ENCODE data around the gene TICRR.

- TF ChIP-seq POLR2A (IDR thresholded peaks at IDR 0.05; ENCODE audit: low read depth, low read length) = no peak
- no peak for TF ChIP-seq POLR2AphosphoS5 (IDR thresholded peaks at IDR 0.05; ENCODE audit: low read depth, low read length)
- TF ChIP-seq TAF1 (IDR thresholded peaks at IDR 0.05; ENCODE audit: low read depth, low read length) = no peak
- no peak for TF ChIP-seq SPI1 (IDR thresholded peaks at IDR 0.05; ENCODE audit: low read depth, low read length)
- TF ChIP-seq POU2F2 (IDR thresholded peaks at IDR 0.05; ENCODE audit: low read depth, low read length) = no peak
These were observed 41.0 kb downstream of the TICRR start for GRCh38 chr15:89616228-89616627.

All from GM12891 (cell line).